Omental fat pad (tissue), 4 donors: ENCODE measurements around the gene ZIC5. TPM values are rescaled to one million over a fixed set of nuclear protein-coding genes. Genes with fewer than 3 reads are reported as not detected.

Source experiments
- ATAC-seq: fragments of 150-250 bp; one replicate; pipeline ENCODE4 v1.9.1; 2016; ENCODE audit warnings: mild to moderate bottlenecking, moderate library complexity; ENCODE audit not compliant: low FRiP score
- DNase-seq: peaks from one replicate; pipeline ENCODE4 v3.0.0-alpha.2; 2019; ENCODE audit warnings: low spot score
- CTCF ChIP-seq, 3 donors: fragments of 450-650 bp; IDR thresholded peaks; one replicate each; pipeline ENCODE4 v1.5.1; 2016 to 2017; ENCODE audit warnings: antibody characterized with exemption in 3 of 3, mild to moderate bottlenecking in 3 of 3, moderate library complexity in 2 of 3
- total RNA-seq, 4 donors: library from RNA; depleted of rRNA; stranded (reverse); fragments of >200 nt; gene quantifications; one replicate each; pipeline ENCODE4 v1.1.0, GENCODE V29; 2016

The ZIC5 gene
- total RNA-seq, 4 donors from 2014 or later, result not detected

- ATAC-seq (no peak), DNase-seq (no peak)
- no peak for TF ChIP-seq CTCF (IDR thresholded peaks at IDR 0.05)
Measured at GRCh38 chr13:99923877-99924582, 47.5 kb downstream of the ZIC5 start.

DNA sequence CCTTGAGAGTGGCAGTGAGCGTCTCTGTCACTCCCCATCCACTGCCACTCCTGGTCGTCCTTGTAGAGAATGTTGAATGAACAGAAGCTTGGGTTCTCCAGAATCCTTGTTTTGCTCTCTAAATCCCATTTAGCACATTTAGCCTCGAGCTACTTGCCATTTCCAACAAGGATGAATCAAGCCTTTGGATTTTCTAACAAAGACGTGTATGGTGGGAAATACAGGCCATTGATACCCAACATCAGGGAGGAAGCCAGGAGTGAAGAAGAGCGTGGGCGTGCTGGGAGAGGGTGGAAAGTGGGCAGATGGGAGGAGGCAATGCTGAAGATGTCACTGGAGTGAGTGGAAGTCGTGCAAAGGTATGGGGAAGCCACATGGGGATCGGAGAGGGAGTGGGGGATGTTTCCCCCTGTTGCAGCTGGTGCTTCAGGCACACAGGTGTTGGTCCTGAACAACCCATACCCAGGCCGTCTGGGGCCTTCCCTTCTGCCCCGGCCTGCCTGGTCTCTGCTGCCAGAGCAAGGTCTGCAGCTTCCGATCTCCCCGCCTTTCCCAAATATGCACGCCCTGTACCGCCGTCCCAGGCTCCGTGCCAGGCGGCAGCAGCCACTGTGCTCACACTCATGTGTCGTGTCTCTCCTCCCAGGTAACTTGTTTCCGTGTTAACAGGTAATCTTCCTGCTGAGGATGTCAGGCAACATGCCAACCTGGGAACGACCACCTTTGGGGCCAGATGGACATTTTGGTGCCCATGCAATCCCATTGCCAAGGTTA lies 48.7 kb downstream of the ZIC5 start:
- TF ChIP-seq CTCF (IDR thresholded peaks at IDR 0.05), result no peak
- no peak for DNase-seq
- no peak for ATAC-seq

DNA sequence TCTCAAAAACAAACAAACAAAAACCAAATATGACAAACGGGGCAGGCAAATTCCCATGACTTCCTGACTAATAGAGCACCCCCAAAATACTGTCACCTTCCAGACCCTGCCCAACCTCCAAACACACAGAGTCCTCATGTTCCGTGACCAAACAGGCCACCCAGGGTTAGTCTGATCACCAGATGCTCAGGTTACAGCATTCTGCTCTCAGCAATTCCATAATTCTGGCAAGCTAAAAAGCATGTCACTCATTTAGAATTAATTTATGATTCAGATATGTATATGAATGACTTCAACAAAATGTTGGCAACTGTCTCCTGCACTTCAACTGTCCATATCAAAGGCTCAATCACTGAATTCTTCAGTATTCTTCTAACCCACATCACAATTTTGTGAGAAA lies 52.4 kb downstream of the ZIC5 start:
- TF ChIP-seq CTCF (IDR thresholded peaks at IDR 0.05), result no peak
- DNase-seq (no peak), ATAC-seq (no peak)

DNA sequence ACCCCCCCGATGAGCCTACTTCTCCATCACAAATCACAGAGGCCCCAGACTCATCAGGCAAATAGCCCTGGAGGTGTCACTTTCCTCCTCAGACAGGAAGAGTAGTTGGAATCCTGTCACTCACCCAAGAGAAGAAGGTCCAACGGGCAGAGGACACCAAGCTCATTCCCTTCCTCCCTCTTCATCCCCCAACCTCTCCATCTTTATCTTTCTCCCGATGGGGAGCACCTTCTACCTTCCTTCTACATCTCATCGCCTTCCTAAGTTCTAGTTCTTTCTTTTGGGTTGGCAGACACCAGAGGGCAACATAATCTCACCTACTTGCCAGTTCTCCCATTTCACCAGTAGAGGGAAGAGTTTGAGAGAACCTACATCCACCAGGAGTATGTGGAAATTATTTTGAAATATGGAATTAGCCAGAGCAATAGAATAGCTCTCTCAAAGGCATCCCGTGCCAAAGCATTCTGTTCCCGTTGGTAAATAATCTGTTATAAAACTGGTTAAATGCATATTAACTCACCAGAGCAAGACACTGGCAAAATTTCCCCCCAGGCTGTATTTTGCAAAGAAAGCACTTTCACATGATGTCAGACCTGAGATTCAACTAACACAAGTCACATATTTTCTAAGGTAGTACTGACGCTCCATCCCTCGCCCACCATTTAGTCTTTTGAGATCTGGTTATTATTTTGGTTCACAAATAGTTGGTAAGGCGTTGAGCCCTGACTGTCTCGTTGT lies 55.0 kb downstream of the ZIC5 start:
- DNase-seq (no peak), ATAC-seq (peak; percentile 68)
- peak in 1 of 3 donors; percentile 61 for TF ChIP-seq CTCF (IDR thresholded peaks at IDR 0.05)

GRCh38 chr13:99913167-99913566 lies 58.4 kb downstream of the ZIC5 start:
- TF ChIP-seq CTCF (IDR thresholded peaks at IDR 0.05), result no peak
- no peak for DNase-seq
- ATAC-seq, result no peak

Other genes starting within 250 kb of the ZIC5 start
- gene ZIC2, start 10.0 kb upstream of the ZIC5 start, total RNA-seq, result not detected
- 10 to 100 TPM; 27.5 to 61.6 (median 49.2) TPM for gene PCCA, start 117.3 kb upstream of the ZIC5 start, total RNA-seq